OCI-M1 (cell line): ENCODE results near the gene LMO2.
A peak's percentile ranks its signal among the peaks of the same experiment; 100 is the strongest.

Source experiments
- DNase-seq: peaks from one replicate; lab custom pipeline; 2025; lab: John Stamatoyannopoulos, UW

The LMO2 gene

GRCh38 chr11:33913991-33914390, 22.1 kb upstream of the LMO2 start:
- no peak for DNase-seq

GRCh38 chr11:33912405-33913361, 20.8 kb upstream of the LMO2 start:
- DNase-seq, result peak; percentile 47

GRCh38 chr11:33910958-33911339, 19.1 kb upstream of the LMO2 start:
- DNase-seq, result no peak

GRCh38 chr11:33910296-33910957, 18.6 kb upstream of the LMO2 start:
- DNase-seq, result no peak

GRCh38 chr11:33909552-33909951, 17.7 kb upstream of the LMO2 start:
- no peak for DNase-seq

GRCh38 chr11:33909150-33909549, 17.3 kb upstream of the LMO2 start:
- DNase-seq, result no peak

- no peak for DNase-seq
Observed at GRCh38 chr11:33907421-33907820, 15.5 kb upstream of the LMO2 start.

- no peak for DNase-seq
Observed at GRCh38 chr11:33906484-33907186, 14.8 kb upstream of the LMO2 start.

- DNase-seq, result peak; percentile 11
Observed at GRCh38 chr11:33904102-33904501, 12.2 kb upstream of the LMO2 start.

GRCh38 chr11:33900159-33900840, 8.4 kb upstream of the LMO2 start:
- DNase-seq, result no peak

- DNase-seq, result no peak
Observed at GRCh38 chr11:33899400-33900037, 7.6 kb upstream of the LMO2 start.

- DNase-seq, result no peak
Observed at GRCh38 chr11:33898957-33899356, 7.1 kb upstream of the LMO2 start.

- no peak for DNase-seq
Observed at GRCh38 chr11:33897761-33898375, 6.0 kb upstream of the LMO2 start.

GRCh38 chr11:33896911-33897310, 5.0 kb upstream of the LMO2 start:
- no peak for DNase-seq

- DNase-seq, result no peak
Observed at GRCh38 chr11:33895752-33896137, 3.9 kb upstream of the LMO2 start.

GRCh38 chr11:33894398-33894746, 2.5 kb upstream of the LMO2 start:
- no peak for DNase-seq

GRCh38 chr11:33893711-33894397, 2.0 kb upstream of the LMO2 start:
- DNase-seq, result peak; percentile 96

GRCh38 chr11:33892906-33893594, 1.2 kb upstream of the LMO2 start:
- peak; percentile 84 for DNase-seq

- DNase-seq, result no peak
Observed at GRCh38 chr11:33889821-33890378, 2.0 kb downstream of the LMO2 start.

- no peak for DNase-seq
Observed at GRCh38 chr11:33889296-33889695, 2.6 kb downstream of the LMO2 start.
